Astrocyte (in vitro differentiated cells and primary cell): ENCODE results near the gene RBX1. TPM values are rescaled to one million over a fixed set of nuclear protein-coding genes. Genes with fewer than 3 reads are reported as not detected.
A peak's percentile ranks its signal among the peaks of the same experiment; 100 is the strongest.

ENCODE experiments used
- DNase-seq: peaks from one replicate; pipeline ENCODE4 v3.0.0-alpha.2; 2010; ENCODE audit warnings: low read depth
- FAIRE-seq: peaks from 2 replicates; lab custom pipeline; 2011; peaks lifted over from hg19 to GRCh38; lab: Jason Lieb, UNC
- H2AFZ ChIP-seq: 2 replicates; pipeline ENCODE4 v1.6.0; 2012; ENCODE audit warnings: low read depth, low read length, inconsistent platforms
- H3K27ac ChIP-seq: 2 replicates; pipeline ENCODE4 v1.5.1; 2011; ENCODE audit warnings: low read depth, low read length, inconsistent platforms
- H3K27me3 ChIP-seq: 2 replicates; pipeline ENCODE4 v1.6.0; 2011; ENCODE audit warnings: low read length, inconsistent platforms; ENCODE audit not compliant: insufficient read depth
- H3K36me3 ChIP-seq: 2 replicates; pipeline ENCODE4 v1.5.1; 2011; ENCODE audit warnings: low read length, inconsistent platforms; ENCODE audit not compliant: insufficient read depth
- H3K4me1 ChIP-seq: 2 replicates; pipeline ENCODE4 v1.5.1; 2011; ENCODE audit warnings: low read length, inconsistent platforms; ENCODE audit not compliant: insufficient read depth
- H3K4me2 ChIP-seq: 2 replicates; pipeline ENCODE4 v1.6.0; 2012; ENCODE audit warnings: low read length, inconsistent platforms
- H3K4me3 ChIP-seq: 2 replicates; pipeline ENCODE4 v1.5.1; 2011; ENCODE audit warnings: low read depth, mild to moderate bottlenecking, low read length, inconsistent platforms; ENCODE audit not compliant: insufficient read depth
- H3K79me2 ChIP-seq: 2 replicates; pipeline ENCODE4 v1.6.0; 2012; ENCODE audit warnings: mild to moderate bottlenecking, low read length, inconsistent platforms; ENCODE audit not compliant: insufficient read depth
- H3K9ac ChIP-seq: 2 replicates; pipeline ENCODE4 v1.6.0; 2012; ENCODE audit warnings: mild to moderate bottlenecking, low read length, inconsistent platforms
- H3K9me3 ChIP-seq: 2 replicates; pipeline ENCODE4 v1.5.1; 2012; ENCODE audit warnings: low read depth, mild to moderate bottlenecking, low read length, inconsistent platforms; ENCODE audit not compliant: insufficient read depth
- H4K20me1 ChIP-seq: 2 replicates; pipeline ENCODE4 v1.6.0; 2012; ENCODE audit warnings: low read length, inconsistent platforms; ENCODE audit not compliant: insufficient read depth
- H3K27ac Mint-ChIP-seq: one replicate; pipeline ENCODE4 v1.8.0; 2021; ENCODE audit warnings: mild to moderate bottlenecking, mixed read lengths; ENCODE audit not compliant: unreplicated experiment
- H3K27me3 Mint-ChIP-seq: one replicate; pipeline ENCODE4 v1.8.0; 2021; ENCODE audit warnings: low read depth, mixed read lengths; ENCODE audit not compliant: unreplicated experiment
- H3K36me3 Mint-ChIP-seq: one replicate; pipeline ENCODE4 v1.8.0; 2021; ENCODE audit warnings: low read depth, mixed read lengths; ENCODE audit not compliant: unreplicated experiment
- H3K4me1 Mint-ChIP-seq: one replicate; pipeline ENCODE4 v1.8.0; 2021; ENCODE audit warnings: low read depth, mixed read lengths; ENCODE audit not compliant: unreplicated experiment
- H3K4me3 Mint-ChIP-seq: one replicate; pipeline ENCODE4 v1.8.0; 2021; ENCODE audit warnings: mild to moderate bottlenecking, moderate library complexity, mixed read lengths; ENCODE audit not compliant: unreplicated experiment
- H3K9me3 Mint-ChIP-seq: one replicate; pipeline ENCODE4 v1.8.0; 2021; ENCODE audit warnings: mild to moderate bottlenecking, mixed read lengths; ENCODE audit not compliant: unreplicated experiment
- EZH2 ChIP-seq: IDR thresholded peaks from 2 replicates; pipeline ENCODE4 v1.6.1; 2012; ENCODE audit warnings: mild to moderate bottlenecking, low read length, inconsistent platforms; ENCODE audit not compliant: insufficient read depth
- total RNA-seq: library from RNA; stranded (reverse); gene quantifications from 2 replicates; pipeline ENCODE4 v1.2.1, GENCODE V29; 2021
- TF ChIP-seq, protein P1 (sequence below): IDR thresholded peaks from 2 replicates; pipeline ENCODE4 v1.5.1; 2011; ENCODE audit warnings: low read depth, mild to moderate bottlenecking, inconsistent platforms, low read length, moderate library complexity; ENCODE audit not compliant: insufficient read depth

The RBX1 gene
- total RNA-seq, 1 donor from 2014 or later: 54.6 TPM

DNA sequence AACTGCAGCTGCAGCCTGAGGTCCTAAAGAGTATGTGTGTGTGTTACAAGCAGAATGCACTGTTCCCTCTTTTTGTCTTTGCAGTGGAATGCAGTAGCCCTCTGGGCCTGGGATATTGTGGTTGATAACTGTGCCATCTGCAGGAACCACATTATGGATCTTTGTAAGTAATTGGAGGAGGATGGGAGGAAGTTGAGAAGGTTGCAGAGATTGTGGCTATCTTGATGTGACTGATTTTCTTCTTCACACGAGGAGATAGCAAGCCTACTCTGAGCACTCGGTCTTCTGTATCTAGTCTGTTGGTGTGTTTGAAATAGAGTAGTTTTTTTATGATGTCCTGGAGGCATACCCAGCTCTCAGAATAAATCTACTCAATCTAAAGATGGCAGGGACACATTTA is 2.3 kb downstream of the RBX1 start:
- no peak overlapping the region for H3K9ac ChIP-seq
- no peaks in the 10 kb centered on the region for H3K9me3 ChIP-seq
- H4K20me1 ChIP-seq: peaks cover 13% of the 10 kb centered on the region
- H3K4me1 ChIP-seq: peaks cover 12% of the 10 kb centered on the region
- Mint-ChIP-seq H3K36me3 (peaks cover 4% of the 10 kb centered on the region), H3K4me3 (peak overlapping the region; percentile 99), H3K27me3 (no peaks in the 10 kb centered on the region), H3K27ac (no peak overlapping the region), H3K4me1 (peaks cover 8% of the 10 kb centered on the region), H3K9me3 (no peaks in the 10 kb centered on the region)
- peaks cover 12% of the 10 kb centered on the region for H3K36me3 ChIP-seq
- no peak for TF ChIP-seq EZH2
- TF ChIP-seq, protein P1, sequence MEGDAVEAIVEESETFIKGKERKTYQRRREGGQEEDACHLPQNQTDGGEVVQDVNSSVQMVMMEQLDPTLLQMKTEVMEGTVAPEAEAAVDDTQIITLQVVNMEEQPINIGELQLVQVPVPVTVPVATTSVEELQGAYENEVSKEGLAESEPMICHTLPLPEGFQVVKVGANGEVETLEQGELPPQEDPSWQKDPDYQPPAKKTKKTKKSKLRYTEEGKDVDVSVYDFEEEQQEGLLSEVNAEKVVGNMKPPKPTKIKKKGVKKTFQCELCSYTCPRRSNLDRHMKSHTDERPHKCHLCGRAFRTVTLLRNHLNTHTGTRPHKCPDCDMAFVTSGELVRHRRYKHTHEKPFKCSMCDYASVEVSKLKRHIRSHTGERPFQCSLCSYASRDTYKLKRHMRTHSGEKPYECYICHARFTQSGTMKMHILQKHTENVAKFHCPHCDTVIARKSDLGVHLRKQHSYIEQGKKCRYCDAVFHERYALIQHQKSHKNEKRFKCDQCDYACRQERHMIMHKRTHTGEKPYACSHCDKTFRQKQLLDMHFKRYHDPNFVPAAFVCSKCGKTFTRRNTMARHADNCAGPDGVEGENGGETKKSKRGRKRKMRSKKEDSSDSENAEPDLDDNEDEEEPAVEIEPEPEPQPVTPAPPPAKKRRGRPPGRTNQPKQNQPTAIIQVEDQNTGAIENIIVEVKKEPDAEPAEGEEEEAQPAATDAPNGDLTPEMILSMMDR: no peak
- no peaks in the 10 kb centered on the region for H3K27me3 ChIP-seq
- peak overlapping the region; percentile 96 for H3K4me2 ChIP-seq
- FAIRE-seq (no peak), DNase-seq (peak; percentile 30)
- H3K79me2 ChIP-seq: peaks cover 67% of the 10 kb centered on the region
- H3K27ac ChIP-seq: no peak overlapping the region
- no peak overlapping the region for H3K4me3 ChIP-seq
- no peak overlapping the region for H2AFZ ChIP-seq

DNA sequence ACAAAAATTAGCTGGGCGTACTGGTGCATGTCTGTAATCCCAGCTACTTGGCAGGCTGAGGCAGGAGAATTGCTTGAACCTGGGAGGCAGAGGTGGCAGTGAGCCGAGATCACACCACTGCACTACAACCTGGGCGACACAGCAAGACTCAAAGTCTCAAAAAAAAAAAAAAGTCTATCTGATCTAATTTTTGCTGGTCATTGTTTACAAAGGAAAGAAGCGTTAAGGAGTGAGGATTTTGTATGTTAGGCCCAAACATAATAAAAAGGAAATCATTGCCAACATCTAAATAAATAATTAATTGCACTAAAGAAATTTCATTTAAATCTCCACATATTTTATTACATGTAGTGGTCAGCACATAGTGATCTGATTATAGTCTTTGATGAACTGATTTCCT is 2.9 kb downstream of the RBX1 start:
- H3K4me1 Mint-ChIP-seq: peaks cover 8% of the 10 kb centered on the region
- H3K4me3 Mint-ChIP-seq: peak overlapping the region; percentile 29

DNA sequence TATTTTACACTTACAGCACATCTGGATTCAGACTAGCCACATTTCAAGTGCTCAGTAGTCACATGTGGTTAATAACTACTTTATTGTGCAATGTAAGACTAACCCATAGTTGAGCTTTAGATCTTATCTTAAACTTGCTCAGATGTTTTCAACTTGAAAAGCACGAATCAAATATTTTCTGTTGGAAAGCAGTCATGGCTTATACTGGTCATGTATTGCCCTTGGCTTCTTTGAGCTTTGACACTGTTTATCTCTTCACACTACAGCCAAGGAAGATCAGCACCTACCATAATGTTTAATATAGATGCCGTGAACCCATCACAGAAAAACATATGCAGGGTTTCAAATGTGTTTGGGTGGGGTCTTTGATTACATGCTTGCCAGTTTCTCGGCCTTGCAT is 4.4 kb downstream of the RBX1 start:
- H3K4me1 Mint-ChIP-seq: peaks cover 10% of the 10 kb centered on the region
- no peaks in the 10 kb centered on the region for H3K27me3 Mint-ChIP-seq
- peak; percentile 25 for DNase-seq
- Histone ChIP-seq H3K4me1 (peaks cover 12% of the 10 kb centered on the region), H4K20me1 (peaks cover 33% of the 10 kb centered on the region), H3K4me2 (no peak overlapping the region), H3K79me2 (peaks cover 88% of the 10 kb centered on the region), H3K27me3 (no peaks in the 10 kb centered on the region), H3K36me3 (peaks cover 12% of the 10 kb centered on the region), H3K9me3 (no peaks in the 10 kb centered on the region), H3K4me3 (no peak overlapping the region), H2AFZ (no peak overlapping the region), H3K9ac (no peak overlapping the region), H3K27ac (no peak overlapping the region)
- no peak overlapping the region for H3K4me3 Mint-ChIP-seq
- no peaks in the 10 kb centered on the region for H3K9me3 Mint-ChIP-seq
- no peak overlapping the region for H3K27ac Mint-ChIP-seq
- FAIRE-seq: no peak
- TF ChIP-seq, protein P1: no peak
- no peak for TF ChIP-seq EZH2
- peaks cover 4% of the 10 kb centered on the region for H3K36me3 Mint-ChIP-seq

More for the DNA sequence above, 2.9 kb downstream of the RBX1 start:
- Histone ChIP-seq H3K4me2 (no peak overlapping the region), H3K79me2 (peaks cover 73% of the 10 kb centered on the region), H3K36me3 (peaks cover 12% of the 10 kb centered on the region), H3K4me3 (no peak overlapping the region), H3K9me3 (no peaks in the 10 kb centered on the region), H3K27ac (no peak overlapping the region), H3K27me3 (no peaks in the 10 kb centered on the region), H4K20me1 (peaks cover 19% of the 10 kb centered on the region), H2AFZ (no peak overlapping the region), H3K4me1 (peaks cover 12% of the 10 kb centered on the region), H3K9ac (no peak overlapping the region)
- Mint-ChIP-seq H3K27me3 (no peaks in the 10 kb centered on the region), H3K9me3 (no peaks in the 10 kb centered on the region), H3K27ac (no peak overlapping the region), H3K36me3 (peaks cover 4% of the 10 kb centered on the region)
- DNase-seq: no peak
- no peak for FAIRE-seq
- TF ChIP-seq EZH2: no peak
- TF ChIP-seq, protein P1: no peak
